ENCODE data around the gene FHIT.

The FHIT gene

DNA sequence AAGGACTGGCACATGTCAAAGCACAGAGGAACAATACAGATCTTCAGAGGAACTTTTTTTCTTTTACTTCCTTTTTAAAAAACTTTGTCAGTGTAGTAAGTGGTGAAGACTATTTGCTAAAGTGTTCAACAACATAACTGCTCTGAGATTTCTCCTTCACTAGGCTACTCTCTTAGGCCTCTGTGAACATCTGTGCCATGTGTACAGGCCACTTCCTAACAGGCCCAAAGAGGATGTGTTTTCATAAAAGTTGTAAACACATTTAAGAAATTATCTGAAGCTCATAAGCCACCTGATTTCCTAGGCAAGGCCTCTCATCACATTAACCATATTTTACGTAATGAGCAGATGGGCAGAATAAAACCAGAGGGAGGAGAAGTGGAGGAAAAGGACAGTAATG lies 235.4 kb downstream of the FHIT start:
- TF ChIP-seq, protein P1, sequence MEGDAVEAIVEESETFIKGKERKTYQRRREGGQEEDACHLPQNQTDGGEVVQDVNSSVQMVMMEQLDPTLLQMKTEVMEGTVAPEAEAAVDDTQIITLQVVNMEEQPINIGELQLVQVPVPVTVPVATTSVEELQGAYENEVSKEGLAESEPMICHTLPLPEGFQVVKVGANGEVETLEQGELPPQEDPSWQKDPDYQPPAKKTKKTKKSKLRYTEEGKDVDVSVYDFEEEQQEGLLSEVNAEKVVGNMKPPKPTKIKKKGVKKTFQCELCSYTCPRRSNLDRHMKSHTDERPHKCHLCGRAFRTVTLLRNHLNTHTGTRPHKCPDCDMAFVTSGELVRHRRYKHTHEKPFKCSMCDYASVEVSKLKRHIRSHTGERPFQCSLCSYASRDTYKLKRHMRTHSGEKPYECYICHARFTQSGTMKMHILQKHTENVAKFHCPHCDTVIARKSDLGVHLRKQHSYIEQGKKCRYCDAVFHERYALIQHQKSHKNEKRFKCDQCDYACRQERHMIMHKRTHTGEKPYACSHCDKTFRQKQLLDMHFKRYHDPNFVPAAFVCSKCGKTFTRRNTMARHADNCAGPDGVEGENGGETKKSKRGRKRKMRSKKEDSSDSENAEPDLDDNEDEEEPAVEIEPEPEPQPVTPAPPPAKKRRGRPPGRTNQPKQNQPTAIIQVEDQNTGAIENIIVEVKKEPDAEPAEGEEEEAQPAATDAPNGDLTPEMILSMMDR (IDR thresholded peaks at IDR 0.05; ENCODE audit: borderline replicate concordance, insufficient read depth, low read depth, low read length) = no peak
- H3K4me3 ChIP-seq (ENCODE audit: low read depth, low read length) = no peak overlapping the region

DNA sequence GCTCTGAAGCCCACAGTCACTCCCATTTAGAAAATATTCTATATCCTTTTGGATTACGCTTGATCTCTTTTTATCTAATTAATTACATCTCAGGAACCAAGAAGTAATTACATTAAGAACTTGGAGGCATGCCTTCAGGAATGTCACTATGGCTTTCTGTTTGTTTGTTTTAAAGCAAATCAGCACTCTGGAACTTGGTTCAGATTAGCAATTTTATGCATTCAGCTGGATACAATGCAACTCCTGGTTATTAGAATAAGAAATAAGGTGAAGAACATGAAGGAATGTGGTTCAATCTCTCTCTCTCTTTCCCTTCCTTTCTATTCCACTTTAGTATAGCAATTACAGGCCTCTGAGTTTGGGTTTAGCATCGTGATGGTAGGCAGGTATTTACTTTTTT lies 235.8 kb downstream of the FHIT start:
- H3K4me3 ChIP-seq (ENCODE audit: low read depth, low read length) = no peak overlapping the region
- TF ChIP-seq, protein P1 (IDR thresholded peaks at IDR 0.05; ENCODE audit: borderline replicate concordance, insufficient read depth, low read depth, low read length) = no peak

DNA sequence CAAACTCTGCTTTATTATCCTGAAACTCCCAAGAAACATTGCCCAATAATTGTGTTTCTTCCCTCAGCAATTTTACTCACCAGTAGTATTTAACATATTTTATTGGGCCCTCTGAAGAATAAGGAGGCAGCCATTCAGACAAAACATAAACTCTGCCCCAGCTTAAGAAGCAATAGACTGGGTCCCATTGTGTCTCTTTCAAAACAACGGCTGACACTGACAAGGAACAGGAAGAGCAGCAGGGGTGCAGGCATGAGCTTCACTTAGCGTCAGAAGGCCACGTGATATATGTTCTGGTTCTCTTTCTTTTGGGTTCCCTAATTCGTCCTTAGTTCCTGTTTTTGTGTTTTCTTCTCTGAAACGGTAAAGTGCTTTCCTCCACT lies 242.3 kb downstream of the FHIT start:
- TF ChIP-seq, protein P1 (IDR thresholded peaks at IDR 0.05; ENCODE audit: borderline replicate concordance, insufficient read depth, low read depth, low read length) = no peak
- H3K4me3 ChIP-seq (ENCODE audit: low read depth, low read length) = no peak overlapping the region

DNA sequence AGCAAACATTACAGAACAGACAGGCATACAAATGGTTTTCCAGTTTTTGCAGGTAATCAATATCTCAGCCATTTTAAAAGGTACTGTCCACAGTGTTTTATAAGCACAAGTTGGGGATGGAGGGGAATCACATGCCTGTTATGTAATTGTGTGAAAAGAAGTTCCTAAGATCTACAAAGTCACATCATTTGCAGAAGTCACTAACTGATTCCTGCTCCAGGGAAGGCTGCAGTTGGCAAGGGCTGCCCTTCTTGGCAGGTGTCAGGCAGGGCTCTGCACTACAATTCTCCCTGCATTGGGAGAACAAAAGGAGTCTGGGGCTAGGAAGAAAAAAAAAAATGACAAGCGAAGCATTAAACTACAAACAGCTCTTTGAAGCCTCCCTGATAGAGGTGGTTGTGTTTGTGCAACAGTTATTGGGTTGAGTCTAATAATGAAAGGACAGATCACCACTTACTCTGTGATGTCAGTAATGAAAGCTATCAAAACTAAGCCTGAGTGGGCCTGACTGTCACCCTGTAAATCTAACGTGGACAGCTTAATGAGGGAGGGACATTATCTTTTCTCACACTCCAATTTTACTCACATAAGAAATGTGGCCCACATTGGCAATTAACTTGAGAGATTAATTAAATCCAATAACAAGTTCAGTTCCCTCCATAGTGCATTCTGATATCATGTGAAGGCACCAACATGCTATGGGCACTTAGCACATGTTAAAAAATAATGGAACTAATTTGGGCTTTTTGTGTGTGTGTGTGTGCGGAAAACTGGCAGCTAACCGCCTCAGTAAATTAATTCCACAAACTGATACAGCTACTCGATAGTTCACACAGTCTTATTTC lies 242.9 kb downstream of the FHIT start:
- TF ChIP-seq, protein P1 (IDR thresholded peaks at IDR 0.05; ENCODE audit: borderline replicate concordance, insufficient read depth, low read depth, low read length) = no peak
- no peak overlapping the region for H3K4me3 ChIP-seq (ENCODE audit: low read depth, low read length)

DNA sequence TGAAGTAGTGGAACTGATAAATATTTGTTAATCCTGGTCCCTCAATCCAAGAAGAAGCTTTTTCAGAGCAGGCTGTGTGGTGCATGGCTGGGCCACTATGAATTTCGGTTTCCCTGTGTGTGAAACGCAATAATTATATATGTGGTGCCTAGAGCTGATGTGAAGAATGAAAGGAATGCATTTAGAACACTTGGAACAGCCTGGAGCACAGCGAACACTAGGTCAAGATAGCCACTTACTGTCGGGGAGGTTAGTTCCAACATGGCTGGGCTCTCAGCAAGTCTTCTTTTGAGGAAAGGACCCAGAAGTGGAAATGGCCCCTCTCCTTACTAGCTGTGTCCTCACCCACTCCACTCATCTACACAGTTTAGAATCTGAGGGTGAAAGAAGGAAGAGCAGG lies 245.7 kb downstream of the FHIT start:
- H3K4me3 ChIP-seq (ENCODE audit: low read depth, low read length) = no peak overlapping the region
- TF ChIP-seq, protein P1 (IDR thresholded peaks at IDR 0.05; ENCODE audit: borderline replicate concordance, insufficient read depth, low read depth, low read length) = no peak

DNA sequence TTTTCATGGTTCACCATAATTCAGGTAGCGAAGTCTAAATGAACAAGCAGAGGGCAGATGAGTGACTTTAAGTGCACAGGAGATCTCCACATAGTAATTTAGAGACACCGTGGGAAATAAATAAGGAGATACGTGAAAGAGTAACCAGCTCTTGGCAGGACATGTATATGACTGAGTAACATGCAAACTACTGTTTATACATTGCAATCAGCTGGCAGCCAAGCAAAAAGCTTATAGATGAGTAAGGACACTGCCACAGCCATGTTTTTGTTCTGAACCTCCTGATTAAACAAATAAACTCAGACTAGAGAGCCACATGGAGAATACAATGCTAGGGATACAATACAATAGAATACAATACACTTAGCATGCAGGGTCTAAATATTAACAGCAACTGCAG lies 252.4 kb downstream of the FHIT start:
- TF ChIP-seq, protein P1 (IDR thresholded peaks at IDR 0.05; ENCODE audit: borderline replicate concordance, insufficient read depth, low read depth, low read length) = no peak

DNA sequence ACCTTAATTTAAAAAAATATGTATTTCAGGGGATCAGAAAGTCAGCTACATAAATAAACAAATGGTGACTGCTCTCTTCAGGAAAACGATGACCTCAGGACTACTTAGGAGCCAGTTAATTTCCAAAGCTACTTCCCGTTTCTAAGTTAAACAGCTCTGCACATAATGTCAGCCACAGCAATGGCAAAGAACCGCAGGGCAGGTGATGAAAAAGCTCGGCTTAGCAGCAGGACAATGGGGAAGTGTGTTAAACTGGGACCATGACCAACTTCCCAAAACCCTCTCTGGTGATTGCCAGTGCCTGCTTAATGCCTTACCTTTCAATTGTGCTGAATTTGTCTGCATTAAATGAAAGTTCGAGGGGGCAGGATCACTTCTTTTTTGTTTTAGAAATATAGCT lies 258.9 kb downstream of the FHIT start:
- H3K4me3 ChIP-seq (ENCODE audit: low read depth, low read length) = no peak overlapping the region
- TF ChIP-seq, protein P1 (IDR thresholded peaks at IDR 0.05; ENCODE audit: borderline replicate concordance, insufficient read depth, low read depth, low read length) = no peak

More for the DNA sequence above, 252.4 kb downstream of the FHIT start:
- no peak overlapping the region for H3K4me3 ChIP-seq (ENCODE audit: low read depth, low read length)
